ENCODE data around the gene PACS2.
A peak's percentile ranks its signal among the peaks of the same experiment; 100 is the strongest.

Gene PACS2

DNA sequence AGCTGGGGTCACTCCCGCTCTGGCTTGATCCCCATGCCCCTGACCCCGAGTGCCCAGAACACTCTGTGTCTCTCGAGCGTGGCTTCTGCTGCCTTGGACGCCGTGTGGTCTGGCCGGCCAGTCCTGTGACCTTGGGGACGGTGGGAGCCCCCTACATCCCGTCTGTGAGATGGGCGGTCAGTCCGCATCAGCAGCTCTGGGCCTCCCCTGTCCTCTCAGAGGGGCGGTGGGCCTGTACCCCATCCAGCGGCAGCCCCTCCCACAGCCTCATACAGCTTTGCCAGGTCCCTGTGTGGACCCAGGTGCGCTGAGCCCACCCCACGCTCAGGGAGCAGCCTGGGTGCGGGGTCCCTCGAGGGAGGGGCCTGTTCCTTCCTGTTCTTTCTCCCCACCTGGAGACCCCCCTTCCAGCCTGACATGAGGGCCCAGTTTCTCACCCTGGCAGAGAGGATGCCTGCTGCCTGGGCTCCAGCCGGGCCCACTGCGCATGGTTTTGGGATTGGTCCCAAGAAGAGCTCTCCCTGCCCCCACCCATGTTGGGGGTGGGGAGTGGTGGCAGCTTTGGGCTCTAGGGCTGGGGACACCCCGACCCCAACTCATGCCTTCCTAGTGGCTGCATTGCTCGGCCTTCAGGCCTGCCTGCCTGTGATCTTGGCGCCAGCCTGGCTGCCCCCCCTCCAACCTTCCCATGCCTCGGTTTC lies 106.6 kb downstream of the PACS2 start:
- no peak overlapping the region for H3K27ac ChIP-seq (ENCODE audit: low read depth, low read length)
- no peaks in the 10 kb centered on the region for H3K36me3 ChIP-seq (ENCODE audit: insufficient read depth, low read length)
- no peak overlapping the region for H2AFZ ChIP-seq (ENCODE audit: low read length, unreplicated experiment)
- peak overlapping the region; percentile 99 for H3K4me3 ChIP-seq (ENCODE audit: low read depth, low read length)
- peaks cover 62% of the 10 kb centered on the region for H3K79me2 ChIP-seq (ENCODE audit: control insufficient read depth, insufficient read depth, low read length, unreplicated experiment)
- H3K27me3 ChIP-seq (ENCODE audit: insufficient read depth, low read length): no peaks in the 10 kb centered on the region
- peaks cover 19% of the 10 kb centered on the region for H3K4me1 ChIP-seq (ENCODE audit: control insufficient read depth, insufficient read depth, low read length, unreplicated experiment)

DNA sequence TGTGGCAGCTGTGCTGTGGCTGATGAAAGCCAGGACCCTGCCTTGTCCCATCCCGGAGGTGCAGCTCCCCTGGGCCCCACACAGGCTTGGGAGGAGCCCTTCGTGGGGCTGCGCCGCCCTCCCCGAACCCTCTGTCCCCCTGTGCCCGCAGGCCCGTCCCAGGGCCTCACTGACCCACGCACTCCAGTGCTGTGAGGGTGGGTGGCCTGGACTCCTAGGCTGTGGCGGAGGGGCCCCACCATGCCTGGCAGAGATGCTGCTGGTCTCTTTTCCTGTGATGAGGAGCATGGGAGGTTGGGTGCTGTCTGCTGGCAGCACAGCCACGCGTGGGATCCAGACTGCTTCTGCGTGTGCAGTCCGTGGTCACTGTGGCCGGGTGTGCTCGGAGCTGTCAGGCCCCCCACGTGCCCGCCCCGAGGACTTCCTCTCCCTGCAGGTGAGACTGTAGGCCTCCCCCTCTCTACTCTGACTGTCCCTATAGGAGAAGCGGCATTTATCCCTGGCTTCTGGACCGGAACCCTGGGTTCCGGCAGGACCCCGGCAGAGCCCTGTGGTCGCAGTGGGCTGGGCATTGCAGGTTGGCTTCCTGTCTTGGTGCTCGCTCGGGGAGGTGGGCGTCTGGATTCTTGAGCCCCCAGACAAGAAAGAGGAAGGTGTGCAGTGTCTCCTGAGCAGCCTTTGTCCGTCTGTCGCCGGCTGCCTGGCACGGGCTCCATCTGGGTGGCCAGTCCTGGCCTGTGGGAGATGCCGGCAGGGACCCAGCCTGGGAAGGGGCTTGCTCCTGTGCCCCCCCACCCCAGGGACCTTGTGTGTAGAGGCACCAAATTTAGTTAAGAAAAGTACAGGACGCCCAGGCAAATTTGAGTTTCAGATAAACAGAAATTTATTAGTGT lies 107.4 kb downstream of the PACS2 start:
- peaks cover 19% of the 10 kb centered on the region for H3K4me1 ChIP-seq (ENCODE audit: control insufficient read depth, insufficient read depth, low read length, unreplicated experiment)
- H3K27me3 ChIP-seq (ENCODE audit: insufficient read depth, low read length): no peaks in the 10 kb centered on the region
- H3K27ac ChIP-seq (ENCODE audit: low read depth, low read length): no peak overlapping the region
- peaks cover 70% of the 10 kb centered on the region for H3K79me2 ChIP-seq (ENCODE audit: control insufficient read depth, insufficient read depth, low read length, unreplicated experiment)
- no peak overlapping the region for H2AFZ ChIP-seq (ENCODE audit: low read length, unreplicated experiment)
- no peaks in the 10 kb centered on the region; the same call in 1 of the 2 replicates for H3K36me3 ChIP-seq (ENCODE audit: insufficient read depth, low read length)
- H3K4me3 ChIP-seq (ENCODE audit: low read depth, low read length): peak overlapping the region; percentile 99

DNA sequence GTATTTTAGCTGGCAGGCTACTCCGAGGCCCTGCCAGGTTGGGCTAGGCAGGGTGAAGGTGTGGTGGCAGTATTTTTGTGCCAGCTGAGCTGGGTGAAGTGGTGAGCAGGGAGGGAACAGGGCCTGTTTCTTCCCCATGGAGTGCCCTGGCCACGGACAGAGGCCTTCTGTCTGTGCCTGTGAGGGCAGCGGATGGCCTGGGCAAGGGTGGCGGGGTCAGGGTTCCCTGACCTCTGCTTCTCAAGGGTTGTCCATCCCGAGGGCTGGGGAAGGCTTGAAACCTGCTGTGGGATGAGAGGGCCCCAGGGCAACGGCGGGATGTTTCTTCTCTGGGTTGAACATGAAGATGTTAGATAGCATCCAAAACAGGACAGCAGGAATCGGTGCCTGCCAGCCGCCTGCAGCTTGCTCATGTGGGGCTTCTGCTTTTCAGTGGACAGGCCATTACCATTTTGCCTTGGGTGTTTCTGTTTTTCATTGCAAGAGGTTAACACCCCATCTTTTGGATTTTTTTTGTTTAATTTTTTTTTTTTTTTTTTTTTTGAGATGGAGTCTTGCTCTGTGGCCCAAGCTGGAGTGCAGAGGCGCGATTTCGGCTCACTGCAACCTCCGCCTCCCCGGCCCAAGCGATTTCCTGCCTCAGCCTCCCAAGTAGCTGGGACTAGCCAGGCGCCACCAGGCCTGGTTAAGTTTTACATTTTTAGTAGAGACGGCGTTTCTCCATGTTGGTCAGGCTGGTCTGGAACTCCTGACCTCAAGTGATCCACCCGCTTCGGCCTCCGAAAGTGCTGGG lies 108.3 kb downstream of the PACS2 start:
- H3K79me2 ChIP-seq (ENCODE audit: control insufficient read depth, insufficient read depth, low read length, unreplicated experiment): peaks cover 77% of the 10 kb centered on the region
- no peaks in the 10 kb centered on the region for H3K27me3 ChIP-seq (ENCODE audit: insufficient read depth, low read length)
- H3K27ac ChIP-seq (ENCODE audit: low read depth, low read length): no peak overlapping the region
- no peak overlapping the region for H3K4me3 ChIP-seq (ENCODE audit: low read depth, low read length)
- H3K36me3 ChIP-seq (ENCODE audit: insufficient read depth, low read length): no peaks in the 10 kb centered on the region; the same call in 1 of the 2 replicates
- no peak overlapping the region for H2AFZ ChIP-seq (ENCODE audit: low read length, unreplicated experiment)
- H3K4me1 ChIP-seq (ENCODE audit: control insufficient read depth, insufficient read depth, low read length, unreplicated experiment): peaks cover 19% of the 10 kb centered on the region

DNA sequence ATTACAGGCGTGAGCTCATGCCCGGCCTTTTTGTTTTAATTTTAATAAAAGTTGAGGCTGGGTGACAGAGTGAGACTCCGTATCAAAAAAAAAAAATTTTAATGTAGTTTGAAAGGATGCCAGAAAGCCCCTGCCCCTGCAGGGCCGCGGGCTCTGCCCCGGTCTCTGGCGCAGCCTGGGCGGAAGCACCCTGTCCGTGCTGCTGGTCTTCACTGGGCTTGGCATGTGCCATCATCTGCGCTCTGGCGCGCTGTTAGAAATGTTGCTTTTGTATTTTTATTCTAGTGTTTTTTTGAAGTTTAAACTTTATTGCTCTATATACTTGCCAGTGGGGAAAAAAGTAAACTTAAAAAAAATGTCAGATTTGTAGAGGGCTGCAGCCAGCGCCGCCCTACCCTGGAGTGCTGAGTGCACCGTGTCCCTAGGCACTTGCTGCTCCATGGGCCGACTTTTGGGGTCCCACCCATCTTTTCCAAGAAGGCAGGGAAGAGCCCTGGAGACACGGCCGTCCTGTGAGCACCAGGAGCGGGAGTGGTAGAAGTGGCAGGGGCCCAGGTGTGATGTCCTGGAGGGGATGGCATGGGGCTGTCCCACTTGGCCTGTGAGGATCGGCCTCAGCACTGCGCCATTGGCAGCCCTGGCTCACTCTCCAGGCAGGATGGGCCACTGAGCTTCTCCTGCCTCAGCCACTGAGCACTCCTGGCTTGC lies 109.1 kb downstream of the PACS2 start:
- H3K27ac ChIP-seq (ENCODE audit: low read depth, low read length): no peak overlapping the region
- no peak overlapping the region for H3K4me3 ChIP-seq (ENCODE audit: low read depth, low read length)
- H3K79me2 ChIP-seq (ENCODE audit: control insufficient read depth, insufficient read depth, low read length, unreplicated experiment): peaks cover 85% of the 10 kb centered on the region
- peaks cover 19% of the 10 kb centered on the region for H3K4me1 ChIP-seq (ENCODE audit: control insufficient read depth, insufficient read depth, low read length, unreplicated experiment)
- no peaks in the 10 kb centered on the region; the same call in 1 of the 2 replicates for H3K36me3 ChIP-seq (ENCODE audit: insufficient read depth, low read length)
- no peak overlapping the region for H2AFZ ChIP-seq (ENCODE audit: low read length, unreplicated experiment)
- no peaks in the 10 kb centered on the region for H3K27me3 ChIP-seq (ENCODE audit: insufficient read depth, low read length)

DNA sequence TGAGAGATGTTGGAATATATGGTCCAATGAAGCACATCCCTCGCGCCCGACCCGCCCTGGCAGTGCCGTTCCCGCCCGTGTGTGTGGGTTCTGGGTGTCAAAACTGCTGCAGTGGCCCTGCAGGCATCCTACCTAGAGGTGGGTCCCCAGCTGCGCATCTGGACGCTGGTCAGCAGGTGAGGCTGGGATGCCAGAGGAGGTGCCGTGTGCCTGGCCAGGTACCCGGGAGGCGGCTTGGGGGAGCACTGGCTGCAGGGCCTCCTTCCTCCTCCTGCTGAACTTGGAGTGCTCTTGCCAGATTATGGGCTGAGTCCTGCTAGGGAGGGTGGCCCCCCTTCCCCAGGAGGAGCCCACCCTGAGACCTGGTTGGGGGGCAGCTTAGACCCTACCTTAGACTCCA lies 110.3 kb downstream of the PACS2 start:
- Histone ChIP-seq H3K79me2 (ENCODE audit: control insufficient read depth, insufficient read depth, low read length, unreplicated experiment) (peaks cover 86% of the 10 kb centered on the region), H2AFZ (ENCODE audit: low read length, unreplicated experiment) (no peak overlapping the region), H3K27me3 (ENCODE audit: insufficient read depth, low read length) (no peaks in the 10 kb centered on the region), H3K27ac (ENCODE audit: low read depth, low read length) (no peak overlapping the region), H3K4me3 (ENCODE audit: low read depth, low read length) (no peak overlapping the region), H3K4me1 (ENCODE audit: control insufficient read depth, insufficient read depth, low read length, unreplicated experiment) (peaks cover 15% of the 10 kb centered on the region), H3K36me3 (ENCODE audit: insufficient read depth, low read length) (no peaks in the 10 kb centered on the region; the same call in 1 of the 2 replicates)

DNA sequence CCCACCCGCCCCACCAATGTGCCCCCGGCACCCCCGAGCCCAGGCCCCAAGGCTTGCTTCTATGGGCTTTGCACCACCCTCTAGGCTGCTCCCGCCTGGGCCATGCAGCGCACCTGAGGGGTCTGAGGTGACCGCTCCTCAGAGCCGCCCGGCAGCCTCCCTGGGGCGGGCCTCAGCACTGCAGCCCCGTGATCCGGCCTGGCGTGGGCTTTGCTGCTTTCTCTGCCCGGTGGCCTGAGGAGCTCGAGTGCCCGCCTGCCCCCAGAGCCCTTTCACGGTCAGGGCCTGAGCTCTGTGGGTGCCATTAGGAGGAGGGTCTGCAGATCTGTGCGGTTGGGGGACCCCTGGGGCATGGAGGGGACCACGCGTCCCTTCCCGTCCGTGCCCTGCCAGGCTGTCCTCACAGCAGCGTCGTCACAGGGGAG lies 111.3 kb downstream of the PACS2 start:
- H3K79me2 ChIP-seq (ENCODE audit: control insufficient read depth, insufficient read depth, low read length, unreplicated experiment): peaks cover 87% of the 10 kb centered on the region
- peaks cover 23% of the 10 kb centered on the region for H3K4me1 ChIP-seq (ENCODE audit: control insufficient read depth, insufficient read depth, low read length, unreplicated experiment)
- H3K4me3 ChIP-seq (ENCODE audit: low read depth, low read length): no peak overlapping the region
- H3K27me3 ChIP-seq (ENCODE audit: insufficient read depth, low read length): no peaks in the 10 kb centered on the region
- no peak overlapping the region for H3K27ac ChIP-seq (ENCODE audit: low read depth, low read length)
- H3K36me3 ChIP-seq (ENCODE audit: insufficient read depth, low read length): no peaks in the 10 kb centered on the region; the same call in 1 of the 2 replicates
- H2AFZ ChIP-seq (ENCODE audit: low read length, unreplicated experiment): no peak overlapping the region

DNA sequence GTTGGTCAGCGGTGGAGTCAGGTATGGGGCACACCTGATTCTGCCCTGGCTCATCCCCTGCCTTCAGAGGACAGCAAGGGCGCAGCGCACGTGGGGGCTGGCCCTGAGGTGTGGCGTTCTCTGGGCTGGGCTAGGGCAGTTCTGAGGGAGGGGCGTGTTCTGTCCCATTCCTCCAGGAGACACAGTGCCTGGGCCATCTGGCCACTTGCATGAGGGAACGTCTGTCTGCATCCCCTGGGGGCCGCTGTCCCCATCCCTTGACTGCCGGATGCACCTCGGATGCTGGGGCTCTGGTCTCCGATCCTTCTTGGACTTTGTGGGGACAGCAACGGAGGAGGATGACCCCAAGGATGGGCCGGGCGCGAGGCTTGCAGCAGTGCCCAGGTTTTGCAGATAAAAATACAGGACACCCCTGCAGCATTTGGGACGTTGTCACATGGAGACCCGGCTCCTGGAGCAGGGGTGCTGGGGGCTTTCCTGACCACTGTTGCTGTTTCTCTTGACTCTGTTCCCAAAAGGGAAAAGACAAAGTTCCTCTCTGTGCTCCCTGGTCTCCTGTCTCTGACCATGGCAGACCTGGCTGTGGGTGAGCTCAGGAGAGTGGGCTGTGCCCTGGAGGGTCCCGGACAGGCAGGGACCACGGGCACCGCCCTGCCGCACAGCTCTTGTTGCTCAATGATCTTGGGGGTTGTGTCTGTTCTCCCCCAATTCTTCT lies 112.0 kb downstream of the PACS2 start:
- H3K27ac ChIP-seq (ENCODE audit: low read depth, low read length): no peak overlapping the region
- H3K4me3 ChIP-seq (ENCODE audit: low read depth, low read length): no peak overlapping the region
- H3K4me1 ChIP-seq (ENCODE audit: control insufficient read depth, insufficient read depth, low read length, unreplicated experiment): peaks cover 23% of the 10 kb centered on the region
- no peaks in the 10 kb centered on the region for H3K27me3 ChIP-seq (ENCODE audit: insufficient read depth, low read length)
- peaks cover 1% of the 10 kb centered on the region for H3K36me3 ChIP-seq (ENCODE audit: insufficient read depth, low read length)
- no peak overlapping the region for H2AFZ ChIP-seq (ENCODE audit: low read length, unreplicated experiment)
- peaks cover 87% of the 10 kb centered on the region for H3K79me2 ChIP-seq (ENCODE audit: control insufficient read depth, insufficient read depth, low read length, unreplicated experiment)

DNA sequence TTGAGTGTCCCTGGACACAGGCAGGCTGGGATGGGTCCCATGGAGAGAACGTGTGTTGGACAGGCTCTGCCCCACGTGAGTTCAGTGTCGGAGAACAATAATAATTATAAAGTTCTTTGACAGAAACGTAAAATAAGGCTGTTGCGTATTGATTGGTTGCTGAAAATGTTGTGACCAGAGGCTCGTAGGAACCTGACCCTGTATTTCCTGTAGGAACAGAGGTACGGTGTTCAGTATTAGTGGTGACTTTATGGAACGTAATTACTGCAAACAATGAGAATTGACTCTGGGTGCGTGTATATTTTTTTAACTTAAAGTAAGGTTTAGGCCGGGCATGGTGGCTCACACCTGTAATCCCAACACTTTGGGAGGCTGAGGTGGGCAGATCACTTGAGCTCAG lies 112.9 kb downstream of the PACS2 start:
- no peaks in the 10 kb centered on the region for H3K27me3 ChIP-seq (ENCODE audit: insufficient read depth, low read length)
- H3K4me3 ChIP-seq (ENCODE audit: low read depth, low read length): no peak overlapping the region
- H3K79me2 ChIP-seq (ENCODE audit: control insufficient read depth, insufficient read depth, low read length, unreplicated experiment): peaks cover 85% of the 10 kb centered on the region
- H3K4me1 ChIP-seq (ENCODE audit: control insufficient read depth, insufficient read depth, low read length, unreplicated experiment): peaks cover 18% of the 10 kb centered on the region
- H3K27ac ChIP-seq (ENCODE audit: low read depth, low read length): no peak overlapping the region
- peaks cover 5% of the 10 kb centered on the region for H3K36me3 ChIP-seq (ENCODE audit: insufficient read depth, low read length)
- no peak overlapping the region for H2AFZ ChIP-seq (ENCODE audit: low read length, unreplicated experiment)

DNA sequence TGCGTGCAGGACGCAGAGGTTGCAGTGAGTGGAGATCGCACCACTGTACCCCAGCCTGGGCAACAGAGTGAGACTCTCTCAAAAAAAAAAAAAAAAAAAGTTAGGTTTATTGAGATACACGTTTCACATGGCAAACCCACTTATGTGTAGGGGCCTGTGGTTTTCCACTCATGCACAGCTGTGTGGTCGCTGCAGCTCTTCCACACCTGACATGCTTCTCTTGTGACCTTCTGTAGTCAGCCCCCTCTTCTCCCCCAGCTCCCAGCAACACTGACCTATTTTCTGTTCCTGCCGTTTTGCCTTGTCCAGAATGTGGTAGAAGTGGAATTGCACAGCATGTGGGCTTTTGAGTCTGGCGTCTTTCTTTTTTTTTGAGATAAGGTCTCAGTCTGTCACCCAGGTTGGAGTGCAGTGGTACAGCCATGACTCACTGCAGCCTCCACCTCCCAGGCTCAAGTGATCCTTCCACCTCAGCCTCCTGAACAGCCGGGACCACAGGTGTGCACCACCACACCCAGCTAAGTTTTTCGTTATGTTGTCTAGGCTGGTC lies 113.5 kb downstream of the PACS2 start:
- Histone ChIP-seq H3K4me1 (ENCODE audit: control insufficient read depth, insufficient read depth, low read length, unreplicated experiment) (peaks cover 18% of the 10 kb centered on the region), H3K27me3 (ENCODE audit: insufficient read depth, low read length) (no peaks in the 10 kb centered on the region), H3K79me2 (ENCODE audit: control insufficient read depth, insufficient read depth, low read length, unreplicated experiment) (peaks cover 85% of the 10 kb centered on the region), H2AFZ (ENCODE audit: low read length, unreplicated experiment) (no peak overlapping the region), H3K27ac (ENCODE audit: low read depth, low read length) (no peak overlapping the region), H3K4me3 (ENCODE audit: low read depth, low read length) (no peak overlapping the region), H3K36me3 (ENCODE audit: insufficient read depth, low read length) (peaks cover 7% of the 10 kb centered on the region)
